NAMALWA (cell line): ENCODE measurements around the gene KIF4B.
"Not testable (repeated sequence)": the region's sequence is repeated elsewhere in the genome, so short reads cannot be mapped to it uniquely, and the experiment has no call there.

Source experiments
- DNase-seq: peaks from one replicate; pipeline ENCODE4 v3.0.0-alpha.2; 2015; ENCODE audit warnings: low spot score

Gene KIF4B

GRCh38 chr5:155004138-155004744 is 9.3 kb upstream of the KIF4B start:
- DNase-seq: peak; percentile 16

- not testable (repeated sequence) for DNase-seq
Observed at GRCh38 chr5:155006265-155006664, 7.3 kb upstream of the KIF4B start.

DNA sequence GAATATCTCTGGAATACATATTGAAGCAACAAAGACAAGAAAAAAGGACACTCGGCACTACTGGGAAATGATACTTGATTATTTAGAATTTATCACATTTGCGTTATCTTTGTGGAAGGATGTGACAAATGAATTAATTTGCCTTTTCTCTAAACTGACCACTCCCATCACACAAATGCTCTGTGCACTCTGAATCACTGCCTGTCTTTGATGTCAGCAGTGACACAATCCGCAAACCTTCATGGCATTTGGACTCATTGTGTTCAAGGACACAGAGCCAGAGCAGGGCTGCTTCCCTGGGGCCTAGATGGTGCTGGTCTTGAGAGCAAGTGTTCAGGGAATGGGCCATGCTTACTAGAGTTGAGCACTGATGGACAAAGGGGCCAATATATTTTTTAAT is 4.9 kb upstream of the KIF4B start:
- no peak for DNase-seq

- DNase-seq: no peak
Observed at GRCh38 chr5:155010881-155011280, 2.7 kb upstream of the KIF4B start.

DNA sequence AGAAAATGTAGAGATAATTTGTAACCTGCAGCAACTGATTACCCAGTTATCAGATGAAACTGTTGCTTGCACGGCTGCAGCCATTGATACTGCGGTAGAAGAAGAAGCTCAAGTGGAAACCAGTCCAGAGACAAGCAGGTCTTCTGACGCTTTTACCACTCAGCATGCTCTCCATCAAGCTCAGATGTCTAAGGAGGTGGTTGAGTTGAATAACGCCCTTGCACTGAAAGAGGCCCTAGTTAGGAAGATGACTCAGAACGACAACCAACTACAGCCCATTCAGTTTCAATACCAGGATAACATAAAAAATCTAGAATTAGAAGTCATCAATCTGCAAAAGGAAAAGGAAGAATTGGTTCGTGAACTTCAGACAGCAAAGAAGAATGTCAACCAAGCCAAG is 1.7 kb downstream of the KIF4B start:
- no peak for DNase-seq

- DNase-seq: no peak
Observed at GRCh38 chr5:155017610-155018009, 4.1 kb downstream of the KIF4B start.

- DNase-seq: no peak
Observed at GRCh38 chr5:155019601-155020226, 6.2 kb downstream of the KIF4B start.

- peak; percentile 9 for DNase-seq
Observed at GRCh38 chr5:155021842-155022241, 8.3 kb downstream of the KIF4B start.

- DNase-seq: no peak
Observed at GRCh38 chr5:155023320-155023719, 9.8 kb downstream of the KIF4B start.

GRCh38 chr5:155024015-155024414 is 10.5 kb downstream of the KIF4B start:
- no peak for DNase-seq

DNA sequence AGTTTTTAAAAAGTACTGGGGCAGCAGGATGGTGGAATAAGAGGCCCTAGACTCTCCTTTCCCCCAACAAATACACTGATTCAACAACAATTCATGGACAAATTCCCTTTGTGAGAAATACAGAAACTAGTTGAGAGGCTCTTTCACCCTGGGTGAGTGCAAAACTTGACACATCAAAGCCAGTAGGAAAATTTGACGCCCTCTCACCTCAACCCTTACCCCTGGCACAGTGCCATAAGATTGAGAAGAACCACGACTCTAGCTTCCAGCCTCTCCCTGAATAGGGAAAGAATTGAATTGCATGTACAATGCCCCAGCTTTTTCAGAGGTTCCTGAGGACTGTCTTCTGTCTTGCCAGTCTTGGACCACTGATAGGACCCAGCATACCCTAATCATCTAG is 12.3 kb downstream of the KIF4B start:
- no peak for DNase-seq

GRCh38 chr5:155027993-155028629 is 14.6 kb downstream of the KIF4B start:
- DNase-seq: peak; percentile 21

DNA sequence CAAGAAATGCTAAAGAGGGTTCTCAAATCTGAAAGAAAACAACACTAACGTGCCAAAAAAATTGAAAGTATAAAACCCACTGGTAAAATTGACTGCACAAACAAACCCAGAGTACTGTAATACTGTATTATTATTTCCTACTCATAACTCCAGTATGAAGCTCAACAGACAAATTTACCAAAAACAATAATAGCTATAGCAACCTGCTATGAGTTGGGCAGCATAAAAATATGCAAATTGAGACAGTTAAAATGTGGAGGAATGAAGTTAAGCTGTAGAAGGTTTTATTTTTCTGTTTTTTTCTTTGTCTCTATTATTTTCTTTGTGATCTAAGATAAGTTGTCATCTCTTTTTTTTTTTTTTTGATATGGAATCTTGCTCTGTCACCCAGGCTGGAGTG is 15.7 kb downstream of the KIF4B start:
- DNase-seq: no peak

GRCh38 chr5:155034145-155034744 is 20.7 kb downstream of the KIF4B start:
- not testable (repeated sequence) for DNase-seq

GRCh38 chr5:155035087-155035486 is 21.5 kb downstream of the KIF4B start:
- not testable (repeated sequence) for DNase-seq

GRCh38 chr5:155040984-155041653 is 27.6 kb downstream of the KIF4B start:
- no peak for DNase-seq

GRCh38 chr5:155044591-155044990 is 31.0 kb downstream of the KIF4B start:
- no peak for DNase-seq

- DNase-seq: no peak
Observed at GRCh38 chr5:155046591-155046990, 33.0 kb downstream of the KIF4B start.

DNA sequence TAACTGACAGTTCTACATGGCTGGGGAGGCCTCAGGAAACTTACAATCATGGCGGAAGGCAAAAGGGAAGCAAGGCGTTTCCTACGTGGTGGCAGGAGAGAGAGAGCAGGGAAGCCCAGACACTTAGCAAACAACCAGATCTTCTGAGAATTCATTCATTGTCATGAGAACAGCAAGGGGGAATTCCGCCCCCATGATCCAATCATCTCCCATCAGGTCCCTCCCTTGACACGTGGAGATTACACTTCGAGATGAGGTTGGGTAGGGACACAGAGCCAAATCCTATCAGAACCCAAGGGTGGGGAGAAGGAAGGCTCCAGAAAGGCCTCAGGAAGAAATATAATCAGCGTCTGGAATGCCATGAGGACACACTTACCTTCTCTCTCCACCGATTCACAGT is 34.3 kb downstream of the KIF4B start:
- no peak for DNase-seq

DNA sequence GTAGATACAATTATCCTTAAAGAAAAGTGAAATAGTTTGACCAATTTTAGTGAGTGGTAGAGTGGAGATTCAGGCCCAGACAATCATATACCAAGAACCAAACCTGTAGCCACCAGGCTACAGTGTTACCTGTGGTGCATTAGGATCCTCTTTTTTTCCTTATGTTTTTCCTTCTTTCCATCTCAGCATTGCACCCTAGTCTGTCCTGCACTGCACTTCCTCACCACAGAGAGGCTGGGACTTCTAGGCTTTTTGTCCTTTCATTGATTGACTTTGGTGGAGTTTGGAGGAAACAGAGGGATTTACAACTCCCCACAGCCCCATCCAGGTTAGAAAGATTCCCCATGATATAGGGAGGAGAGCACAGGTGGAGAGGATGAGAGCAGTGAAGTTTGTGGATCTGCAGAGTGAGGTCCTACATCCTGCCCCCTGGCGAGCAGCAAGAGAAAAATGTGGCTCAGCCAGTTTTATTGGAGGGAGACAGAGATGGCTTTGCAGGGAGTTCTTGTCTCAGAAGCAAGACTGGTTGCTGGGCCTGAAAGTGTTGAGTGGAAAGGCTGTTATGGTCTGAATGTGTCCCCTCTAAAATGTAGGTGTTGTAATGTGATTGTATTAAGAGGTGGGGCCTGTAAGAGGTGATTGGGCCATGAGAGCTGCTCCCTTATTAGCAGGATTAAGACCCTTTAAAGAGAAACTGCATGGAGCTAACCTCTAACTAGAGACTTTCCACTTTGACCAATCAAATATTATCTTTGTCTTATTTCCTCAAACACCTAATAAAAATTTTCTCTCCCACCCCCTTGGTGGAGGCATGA is 36.2 kb downstream of the KIF4B start:
- peak; percentile 30 for DNase-seq

- DNase-seq: no peak
Observed at GRCh38 chr5:155050384-155051019, 36.9 kb downstream of the KIF4B start.
